ENCODE results near the gene FMNL2. TPM values are rescaled to one million over a fixed set of nuclear protein-coding genes. Genes with fewer than 3 reads are reported as not detected.

Gene FMNL2
- total RNA-seq, 5 donors from 2014 or later (not counting 1 experiment from before 2014, with no cell fraction given), result 0.63 to 0.96 (median 0.75) TPM

- CTCF ChIA-PET, result interaction anchor here in 1 of 2 donors (0.6 kb wide), 1 partner anchor 16 kb away, joined by 3 read pairs; no protein-coding TSS in a partner anchor
- H3K4me3 Mint-ChIP-seq, result no peak overlapping the region
- H3K36me3 Mint-ChIP-seq, result no peaks in the 10 kb centered on the region
These were observed 287.2 kb downstream of the FMNL2 start for GRCh38 chr2:152622219-152622618.

GRCh38 chr2:152623076-152623740 lies 288.2 kb downstream of the FMNL2 start:
- no peaks in the 10 kb centered on the region for H3K36me3 ChIP-seq (ENCODE audit: control insufficient read depth in 2 of 2, extremely low read depth in 1 of 2, insufficient read depth in 1 of 2, low read length in 1 of 2)
- CTCF ChIA-PET, result no interaction called here
- DNase-seq (no peak), ATAC-seq (replicated peaks in 1 of 4) (no peak)
- H3K4me3 ChIP-seq (ENCODE audit: control insufficient read depth in 1 of 2, extremely low read depth in 1 of 2, low read length in 1 of 2), result no peak overlapping the region
- no peaks in the 10 kb centered on the region for H3K4me1 ChIP-seq (ENCODE audit: control insufficient read depth in 1 of 2, extremely low read depth in 1 of 2, insufficient read depth in 2 of 2, low read length in 2 of 2)
- no peak overlapping the region for H3K27ac ChIP-seq (ENCODE audit: low read length)
- no peaks in the 10 kb centered on the region for H3K36me3 Mint-ChIP-seq
- H3K9me3 Mint-ChIP-seq, result no peaks in the 10 kb centered on the region
- H3K27me3 Mint-ChIP-seq, result peaks cover 7 to 15% of the 10 kb centered on the region in 2 donors
- peaks cover 0 to 5% of the 10 kb centered on the region in 2 experiments for H3K27me3 ChIP-seq (replicated peaks in 1 of 2; ENCODE audit: control insufficient read depth in 2 of 2, extremely low read depth in 1 of 2, insufficient read depth in 2 of 2, low read length in 1 of 2)
- POLR2A ChIA-PET, result no interaction called here
- H3K4me1 Mint-ChIP-seq, result no peaks in the 10 kb centered on the region
- no peaks in the 10 kb centered on the region for H3K9me3 ChIP-seq
- no peak overlapping the region for H3K27ac Mint-ChIP-seq
- no peak overlapping the region for H3K4me3 Mint-ChIP-seq
- WGBS (ENCODE audit: insufficient coverage), result 97% methylated on average over 6 of the region's 13 CpGs

More at GRCh38 chr2:152622219-152622618, 287.2 kb downstream of the FMNL2 start:
- H3K27ac Mint-ChIP-seq, result no peak overlapping the region
- H3K9me3 Mint-ChIP-seq, result no peaks in the 10 kb centered on the region
- no CpG with 5 or more reads among the region's 3 CpGs for WGBS (ENCODE audit: insufficient coverage)
- no peaks in the 10 kb centered on the region for H3K4me1 ChIP-seq (ENCODE audit: control insufficient read depth in 1 of 2, extremely low read depth in 1 of 2, insufficient read depth in 2 of 2, low read length in 2 of 2)
- POLR2A ChIA-PET, result no interaction called here
- H3K27me3 ChIP-seq (replicated peaks in 1 of 2; ENCODE audit: control insufficient read depth in 2 of 2, extremely low read depth in 1 of 2, insufficient read depth in 2 of 2, low read length in 1 of 2), result peaks cover 0 to 5% of the 10 kb centered on the region in 2 experiments
- no peaks in the 10 kb centered on the region for H3K9me3 ChIP-seq
- no peak overlapping the region for H3K27ac ChIP-seq (ENCODE audit: low read length)
- DNase-seq, result no peak
- no peak for ATAC-seq (replicated peaks in 1 of 4)
- H3K4me1 Mint-ChIP-seq, result no peaks in the 10 kb centered on the region
- no peaks in the 10 kb centered on the region for H3K36me3 ChIP-seq (ENCODE audit: control insufficient read depth in 2 of 2, extremely low read depth in 1 of 2, insufficient read depth in 1 of 2, low read length in 1 of 2)
- H3K4me3 ChIP-seq (ENCODE audit: control insufficient read depth in 1 of 2, extremely low read depth in 1 of 2, low read length in 1 of 2), result no peak overlapping the region
- H3K27me3 Mint-ChIP-seq, result peaks cover 7 to 15% of the 10 kb centered on the region in 2 donors

GRCh38 chr2:152623775-152624174 lies 288.8 kb downstream of the FMNL2 start:
- peaks cover 7 to 15% of the 10 kb centered on the region in 2 donors for H3K27me3 Mint-ChIP-seq
- H3K4me1 Mint-ChIP-seq, result no peaks in the 10 kb centered on the region
- POLR2A ChIA-PET, result no interaction called here

DNA sequence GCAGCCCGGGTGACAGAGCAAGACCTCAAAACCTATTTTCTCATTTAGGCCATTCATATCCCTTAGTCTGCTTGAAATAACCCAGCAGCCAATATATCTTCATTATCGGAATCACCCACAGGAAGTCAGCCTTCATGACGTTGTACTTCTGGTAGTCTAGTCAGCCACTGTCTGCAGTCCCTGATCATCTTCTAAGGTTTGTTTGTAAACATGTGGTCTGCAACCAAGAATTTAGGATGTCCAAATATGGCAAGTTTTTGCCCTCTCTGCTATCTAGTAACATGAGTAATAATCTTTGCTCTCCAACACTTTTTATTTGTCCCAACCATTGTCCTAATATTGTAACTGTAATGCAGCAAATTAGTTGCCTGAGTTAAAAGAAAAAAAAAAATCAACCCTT lies 289.8 kb downstream of the FMNL2 start:
- Mint-ChIP-seq H3K4me3 (no peak overlapping the region), H3K4me1 (peaks cover 0 to 10% (median 5%) of the 10 kb centered on the region in 3 donors), H3K27ac (no peak overlapping the region), H3K9me3 (no peaks in the 10 kb centered on the region), H3K27me3 (peaks cover 7 to 15% of the 10 kb centered on the region in 2 donors), H3K36me3 (no peaks in the 10 kb centered on the region)
- Histone ChIP-seq H3K4me3 (ENCODE audit: control insufficient read depth in 1 of 2, extremely low read depth in 1 of 2, low read length in 1 of 2) (no peak overlapping the region), H3K9me3 (no peaks in the 10 kb centered on the region), H3K36me3 (ENCODE audit: control insufficient read depth in 2 of 2, extremely low read depth in 1 of 2, insufficient read depth in 1 of 2, low read length in 1 of 2) (no peaks in the 10 kb centered on the region), H3K27ac (ENCODE audit: low read length) (no peak overlapping the region), H3K27me3 (replicated peaks in 1 of 2; ENCODE audit: control insufficient read depth in 2 of 2, extremely low read depth in 1 of 2, insufficient read depth in 2 of 2, low read length in 1 of 2) (peaks cover 0 to 5% of the 10 kb centered on the region in 2 experiments), H3K4me1 (ENCODE audit: control insufficient read depth in 1 of 2, extremely low read depth in 1 of 2, insufficient read depth in 2 of 2, low read length in 2 of 2) (peaks cover 0 to 5% of the 10 kb centered on the region in 2 experiments)
- DNase-seq (no peak), ATAC-seq (replicated peaks in 1 of 4) (no peak)
- POLR2A ChIA-PET, result no interaction called here
- CTCF ChIA-PET, result interaction anchor here (0.6 to 1.4 kb wide), 3 partner anchors 26 to 484 kb away, joined by 3 read pairs; no protein-coding TSS in a partner anchor
- WGBS (ENCODE audit: insufficient coverage), result 100% methylated on average over 1 of the region's 3 CpGs

More at GRCh38 chr2:152623775-152624174, 288.8 kb downstream of the FMNL2 start:
- CTCF ChIA-PET, result no interaction called here
- ATAC-seq (replicated peaks in 1 of 4), result no peak
- Mint-ChIP-seq H3K36me3 (no peaks in the 10 kb centered on the region), H3K27ac (no peak overlapping the region), H3K4me3 (no peak overlapping the region), H3K9me3 (no peaks in the 10 kb centered on the region)
- Histone ChIP-seq H3K27ac (ENCODE audit: low read length) (no peak overlapping the region), H3K27me3 (replicated peaks in 1 of 2; ENCODE audit: control insufficient read depth in 2 of 2, extremely low read depth in 1 of 2, insufficient read depth in 2 of 2, low read length in 1 of 2) (peaks cover 0 to 5% of the 10 kb centered on the region in 2 experiments), H3K9me3 (no peaks in the 10 kb centered on the region), H3K4me1 (ENCODE audit: control insufficient read depth in 1 of 2, extremely low read depth in 1 of 2, insufficient read depth in 2 of 2, low read length in 2 of 2) (no peaks in the 10 kb centered on the region), H3K36me3 (ENCODE audit: control insufficient read depth in 2 of 2, extremely low read depth in 1 of 2, insufficient read depth in 1 of 2, low read length in 1 of 2) (no peaks in the 10 kb centered on the region), H3K4me3 (ENCODE audit: control insufficient read depth in 1 of 2, extremely low read depth in 1 of 2, low read length in 1 of 2) (no peak overlapping the region)
- WGBS (ENCODE audit: insufficient coverage), result no CpG with 5 or more reads among the region's 2 CpGs
- no peak for DNase-seq

DNA sequence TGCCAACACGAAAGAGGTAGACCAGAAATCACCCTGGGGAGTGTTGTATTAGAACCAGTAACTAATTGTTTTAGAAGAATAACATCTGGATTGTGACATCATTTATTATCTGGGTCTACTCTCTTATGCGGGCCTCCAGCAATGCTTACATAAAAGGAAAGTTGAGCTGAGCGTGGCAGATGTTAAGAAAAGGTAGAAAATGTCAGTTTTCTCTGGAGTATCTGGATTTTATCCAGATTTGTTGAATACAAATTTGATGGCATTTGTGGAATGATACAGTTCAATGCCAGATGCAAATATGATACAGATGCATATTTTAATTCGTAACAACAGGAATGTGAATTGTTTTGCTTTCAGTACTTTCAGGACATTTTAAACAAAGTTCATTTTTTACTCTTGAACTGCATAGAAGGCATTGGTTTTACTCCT lies 292.0 kb downstream of the FMNL2 start:
- H3K4me1 Mint-ChIP-seq, result peaks cover 0 to 11% (median 5%) of the 10 kb centered on the region in 3 donors
- H3K27ac Mint-ChIP-seq, result no peak overlapping the region
- DNase-seq (no peak), ATAC-seq (replicated peaks in 1 of 4) (no peak)
- CTCF ChIA-PET, result no interaction called here
- WGBS (ENCODE audit: insufficient coverage), result 69% methylated on average over 2 of the region's 4 CpGs
- Histone ChIP-seq H3K4me3 (ENCODE audit: control insufficient read depth in 1 of 2, extremely low read depth in 1 of 2, low read length in 1 of 2) (no peak overlapping the region), H3K4me1 (ENCODE audit: control insufficient read depth in 1 of 2, extremely low read depth in 1 of 2, insufficient read depth in 2 of 2, low read length in 2 of 2) (peaks cover 0 to 5% of the 10 kb centered on the region in 2 experiments), H3K27me3 (replicated peaks in 1 of 2; ENCODE audit: control insufficient read depth in 2 of 2, extremely low read depth in 1 of 2, insufficient read depth in 2 of 2, low read length in 1 of 2) (peaks cover 0 to 5% of the 10 kb centered on the region in 2 experiments), H3K27ac (ENCODE audit: low read length) (no peak overlapping the region), H3K36me3 (ENCODE audit: control insufficient read depth in 2 of 2, extremely low read depth in 1 of 2, insufficient read depth in 1 of 2, low read length in 1 of 2) (no peaks in the 10 kb centered on the region), H3K9me3 (no peaks in the 10 kb centered on the region)
- no peaks in the 10 kb centered on the region for H3K36me3 Mint-ChIP-seq
- no peak overlapping the region for H3K4me3 Mint-ChIP-seq
- POLR2A ChIA-PET, result no interaction called here
- H3K27me3 Mint-ChIP-seq, result peaks cover 6 to 7% of the 10 kb centered on the region in 2 donors
- H3K9me3 Mint-ChIP-seq, result no peaks in the 10 kb centered on the region

GRCh38 chr2:152627351-152627957 lies 292.5 kb downstream of the FMNL2 start:
- Mint-ChIP-seq H3K4me1 (peaks cover 0 to 11% (median 5%) of the 10 kb centered on the region in 3 donors), H3K9me3 (no peaks in the 10 kb centered on the region), H3K4me3 (no peak overlapping the region), H3K27me3 (peaks cover 4 to 7% of the 10 kb centered on the region in 2 donors), H3K36me3 (no peaks in the 10 kb centered on the region), H3K27ac (no peak overlapping the region)
- H3K4me3 ChIP-seq (ENCODE audit: control insufficient read depth in 1 of 2, extremely low read depth in 1 of 2, low read length in 1 of 2), result no peak overlapping the region
- peaks cover 0 to 5% of the 10 kb centered on the region in 2 experiments for H3K27me3 ChIP-seq (replicated peaks in 1 of 2; ENCODE audit: control insufficient read depth in 2 of 2, extremely low read depth in 1 of 2, insufficient read depth in 2 of 2, low read length in 1 of 2)
- ATAC-seq (replicated peaks in 1 of 4), result no peak
- ChIA-PET CTCF (interaction anchor here in 1 of 2 donors (1.4 kb wide), 1 partner anchor 451 kb away, joined by 3 read pairs; the partner anchor contains the start of gene STAM2), POLR2A (no interaction called here)
- DNase-seq, result peak in 1 of 35 experiments; percentile 10
- peaks cover 0 to 5% of the 10 kb centered on the region in 2 experiments for H3K4me1 ChIP-seq (ENCODE audit: control insufficient read depth in 1 of 2, extremely low read depth in 1 of 2, insufficient read depth in 2 of 2, low read length in 2 of 2)
- H3K9me3 ChIP-seq, result no peaks in the 10 kb centered on the region
- no peaks in the 10 kb centered on the region for H3K36me3 ChIP-seq (ENCODE audit: control insufficient read depth in 2 of 2, extremely low read depth in 1 of 2, insufficient read depth in 1 of 2, low read length in 1 of 2)
- H3K27ac ChIP-seq (ENCODE audit: low read length), result no peak overlapping the region
- no CpG with 5 or more reads among the region's 1 CpG for WGBS (ENCODE audit: insufficient coverage)
